Aorta (tissue), 5 donors: ENCODE measurements around the gene SMIM33. TPM values are rescaled to one million over a fixed set of nuclear protein-coding genes. Genes with fewer than 3 reads are reported as not detected.
"Not testable (repeated sequence)": the region's sequence is repeated elsewhere in the genome, so short reads cannot be mapped to it uniquely, and the experiment has no call there.

Experiments
- ATAC-seq: fragments of 200-7000 bp; cut with Tn5 transposase; one replicate; pipeline ENCODE4 v1.9.1; 2022; ENCODE audit warnings: moderate library complexity; ENCODE audit not compliant: low FRiP score
- DNase-seq, 2 donors: peaks; one replicate each; pipeline ENCODE4 v3.0.0-alpha.2; 2020
- H3K27ac ChIP-seq, 2 donors: one replicate each; pipeline ENCODE4 v1.5.1; 2013; ENCODE audit warnings: low read length in 2 of 2, mild to moderate bottlenecking in 2 of 2, moderate library complexity in 2 of 2, control low read depth in 1 of 2, inconsistent platforms in 1 of 2, low read depth in 1 of 2
- H3K27me3 ChIP-seq, 2 donors: one replicate each; pipeline ENCODE4 v1.6.1; 2013; ENCODE audit warnings: control low read depth in 1 of 2, low read length in 1 of 2, mild to moderate bottlenecking in 1 of 2, moderate library complexity in 1 of 2; ENCODE audit not compliant: insufficient read depth in 2 of 2, control insufficient read depth in 1 of 2
- H3K36me3 ChIP-seq, 2 donors: one replicate each; pipeline ENCODE4 v1.6.1; 2013; ENCODE audit warnings: control low read depth in 1 of 2, low read length in 1 of 2, mild to moderate bottlenecking in 1 of 2; ENCODE audit not compliant: insufficient read depth in 2 of 2, control insufficient read depth in 1 of 2
- H3K4me1 ChIP-seq, 2 donors: one replicate each; pipeline ENCODE4 v1.6.1; 2013; ENCODE audit warnings: low read length in 2 of 2, control low read depth in 1 of 2, mild to moderate bottlenecking in 1 of 2, moderate library complexity in 1 of 2; ENCODE audit not compliant: insufficient read depth in 2 of 2, control insufficient read depth in 1 of 2
- H3K4me3 ChIP-seq, 2 donors: one replicate each; pipeline ENCODE4 v1.5.1; 2013; ENCODE audit warnings: low read length in 2 of 2, control low read depth in 1 of 2, mild to moderate bottlenecking in 1 of 2
- H3K9me3 ChIP-seq: one replicate; pipeline ENCODE4 v1.6.1; 2013; ENCODE audit warnings: mild to moderate bottlenecking, low read length; ENCODE audit not compliant: control insufficient read depth
- WGBS, 2 donors: extraction: QIAGEN DNeasy Blood & Tissue Kit; methylation state at CpG; one replicate each; pipeline ENCODE4 v1.1.7; 2013; 5-methylcytosine and 5-hydroxymethylcytosine counted together
- intact Hi-C, 2 donors: fragments of 100-400 bp; cut with DNase I; formaldehyde crosslinking; loops; one replicate each; pipeline versions ENCODE4 v1.14.2 to v1.15.0; 2022
- polyA plus RNA-seq, 2 donors: library from polyadenylated mRNA; stranded (reverse); fragments of 200-250 nt; gene quantifications; one replicate each; pipeline ENCODE4 v1.2.3, GENCODE V29; 2013
- total RNA-seq, 2 donors: library from RNA; stranded (reverse); fragmentation: NEBNext Ultra II Directional; extraction: Animal tissue kit (Norgen Biotek cat#: 25700); gene quantifications; one replicate each; pipeline ENCODE4 v1.2.1, GENCODE V29; 2021
- donor health status: healthy with polysubstance abuse.
- donor health status: Bipolar disorder and iron deficiency.
- donor health status: DM: no; HTN: no; CAD: no.
- donor health status: DM: no; HTN: no; CAD: no.
- donor health status: DM: yes; HTN: yes; CAD: no.

The SMIM33 gene
- total and polyA plus RNA-seq, 4 donors = not detected

DNA sequence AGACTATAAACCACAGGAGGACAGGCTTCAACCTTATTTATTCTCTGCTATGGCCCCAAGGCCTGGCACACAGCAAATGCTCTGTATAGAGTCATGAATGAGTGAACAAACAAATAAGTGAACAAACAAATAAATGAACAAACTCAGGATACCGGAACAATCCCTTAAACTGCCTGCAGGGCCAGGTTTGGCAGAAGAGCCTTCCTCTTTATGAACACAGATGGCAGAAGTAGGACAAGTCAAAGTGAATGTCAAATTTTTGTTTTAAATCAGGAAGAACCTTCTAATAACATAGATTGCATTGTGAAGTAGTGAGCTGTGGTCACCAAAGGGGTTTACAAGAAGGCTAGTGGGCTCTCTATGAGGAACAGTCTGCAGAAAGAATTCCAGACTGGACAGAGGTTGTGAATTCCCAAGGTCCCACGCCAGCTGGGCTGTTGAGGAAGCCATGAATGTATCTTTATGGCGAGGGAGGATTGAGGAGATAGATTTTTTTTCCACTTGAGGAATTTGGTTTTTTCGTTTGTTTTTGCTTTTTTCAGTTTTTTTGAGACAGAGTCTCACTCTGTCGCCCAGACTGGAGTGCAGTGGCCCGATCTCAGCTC, 42.1 kb downstream of the SMIM33 start:
- ATAC-seq (no peak), DNase-seq (no peak)
- intact Hi-C loops = loop anchor here (1.0 to 2.0 kb wide), 3 partner anchors 32 to 91 kb away; no protein-coding TSS in a partner anchor
- no peaks in the 10 kb centered on the region for H3K4me1 ChIP-seq
- H3K4me3 ChIP-seq = no peak overlapping the region
- no peak overlapping the region for H3K27ac ChIP-seq
- H3K36me3 ChIP-seq = no peaks in the 10 kb centered on the region
- no peaks in the 10 kb centered on the region for H3K9me3 ChIP-seq
- 86 to 91% methylated on average over 6 of the region's 6 CpGs for WGBS, 2 donors
- H3K27me3 ChIP-seq = no peaks in the 10 kb centered on the region

DNA sequence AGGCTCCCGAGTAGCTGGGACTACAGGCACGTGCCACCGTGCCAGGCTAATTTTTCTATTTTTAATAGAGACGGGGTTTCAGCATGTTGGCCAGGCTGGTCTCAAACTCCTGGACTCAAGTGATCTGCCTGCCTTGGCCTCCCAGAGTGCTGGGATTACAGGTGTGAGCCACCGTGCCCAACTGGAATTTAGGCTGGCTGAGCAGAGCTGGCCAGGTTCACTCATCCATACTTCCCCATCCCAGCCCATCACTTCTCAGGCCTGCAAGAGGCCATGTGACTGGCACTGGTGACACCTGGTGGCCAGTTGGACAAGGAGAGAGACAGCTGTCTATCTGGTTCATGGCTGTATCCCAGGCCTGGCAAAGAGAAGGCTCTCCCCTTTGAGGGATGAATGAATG, 42.6 kb downstream of the SMIM33 start:
- ATAC-seq (peak; percentile 90), DNase-seq (peak; percentile 91 to 93)
- not testable (repeated sequence) for H3K27me3 ChIP-seq, H3K36me3 ChIP-seq, H3K27ac ChIP-seq, H3K4me3 ChIP-seq, H3K4me1 ChIP-seq, H3K9me3 ChIP-seq
- WGBS, 2 donors = 45 to 53% methylated on average over 5 of the region's 5 CpGs
- intact Hi-C loops = loop anchor here (1.0 to 2.0 kb wide), 3 partner anchors 33 to 91 kb away; no protein-coding TSS in a partner anchor

DNA sequence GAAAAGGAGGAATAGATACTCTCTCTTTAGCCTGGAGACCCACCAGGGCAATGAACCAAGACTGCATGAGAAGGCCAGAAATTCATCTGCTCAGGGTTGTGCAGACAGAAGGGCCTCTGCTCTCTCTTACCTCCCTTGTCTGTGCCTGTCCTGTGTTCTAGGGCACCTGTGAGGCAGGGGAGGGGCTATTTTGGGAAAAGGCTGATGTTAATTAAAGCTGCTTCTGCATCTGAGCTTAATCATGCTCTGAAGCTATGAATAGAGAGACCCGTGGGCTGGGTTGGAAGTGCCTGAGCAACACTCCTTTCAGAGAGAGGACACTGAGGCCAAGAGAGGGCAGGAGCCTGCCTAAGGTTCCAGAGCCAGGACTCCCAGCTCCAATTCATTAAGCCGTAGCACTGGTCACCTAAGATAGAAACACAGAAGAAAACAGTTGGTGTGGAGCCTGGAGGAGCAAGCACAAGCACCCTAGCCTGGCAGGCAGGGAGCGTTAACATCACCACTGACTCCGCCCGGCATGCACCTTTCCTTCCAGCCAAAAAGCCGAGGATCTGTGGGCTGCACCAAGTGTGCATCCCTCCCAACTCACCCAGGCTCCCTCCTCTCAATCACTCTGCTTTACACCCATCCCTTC, 43.2 kb downstream of the SMIM33 start:
- no peak for DNase-seq
- Histone ChIP-seq H3K4me3 (no peak overlapping the region), H3K27me3 (no peaks in the 10 kb centered on the region), H3K27ac (no peak overlapping the region), H3K36me3 (no peaks in the 10 kb centered on the region), H3K4me1 (no peaks in the 10 kb centered on the region), H3K9me3 (no peaks in the 10 kb centered on the region)
- intact Hi-C loops = loop anchor here (1.0 to 2.0 kb wide), 3 partner anchors 33 to 92 kb away; no protein-coding TSS in a partner anchor
- WGBS, 2 donors = 78 to 85% methylated on average over 6 of the region's 6 CpGs
- no peak for ATAC-seq

DNA sequence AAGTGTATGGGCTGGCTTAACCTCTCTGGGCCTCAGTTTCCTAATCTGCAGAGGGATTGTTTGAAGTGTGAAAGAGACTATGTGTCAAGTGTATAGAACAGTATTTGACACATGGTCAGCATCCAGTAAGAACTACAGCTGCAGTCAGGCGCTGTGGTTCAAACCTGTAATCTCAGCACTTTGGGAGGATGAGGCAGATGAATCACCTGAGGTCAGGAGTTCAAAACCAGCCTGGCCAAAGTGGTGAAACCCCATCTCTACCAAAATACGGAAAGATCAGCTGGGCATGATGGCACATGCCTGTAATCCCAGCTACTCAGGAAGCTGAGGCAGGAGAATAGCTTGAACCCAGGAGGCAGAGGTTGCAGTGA, 43.7 kb downstream of the SMIM33 start:
- Histone ChIP-seq H3K36me3 (no peaks in the 10 kb centered on the region), H3K4me3 (no peak overlapping the region), H3K4me1 (no peaks in the 10 kb centered on the region), H3K27me3 (no peaks in the 10 kb centered on the region), H3K9me3 (no peaks in the 10 kb centered on the region), H3K27ac (no peak overlapping the region)
- WGBS, 2 donors = 93 to 94% methylated on average over 2 of the region's 2 CpGs
- intact Hi-C loops = no loop called here
- DNase-seq = no peak
- no peak for ATAC-seq

DNA sequence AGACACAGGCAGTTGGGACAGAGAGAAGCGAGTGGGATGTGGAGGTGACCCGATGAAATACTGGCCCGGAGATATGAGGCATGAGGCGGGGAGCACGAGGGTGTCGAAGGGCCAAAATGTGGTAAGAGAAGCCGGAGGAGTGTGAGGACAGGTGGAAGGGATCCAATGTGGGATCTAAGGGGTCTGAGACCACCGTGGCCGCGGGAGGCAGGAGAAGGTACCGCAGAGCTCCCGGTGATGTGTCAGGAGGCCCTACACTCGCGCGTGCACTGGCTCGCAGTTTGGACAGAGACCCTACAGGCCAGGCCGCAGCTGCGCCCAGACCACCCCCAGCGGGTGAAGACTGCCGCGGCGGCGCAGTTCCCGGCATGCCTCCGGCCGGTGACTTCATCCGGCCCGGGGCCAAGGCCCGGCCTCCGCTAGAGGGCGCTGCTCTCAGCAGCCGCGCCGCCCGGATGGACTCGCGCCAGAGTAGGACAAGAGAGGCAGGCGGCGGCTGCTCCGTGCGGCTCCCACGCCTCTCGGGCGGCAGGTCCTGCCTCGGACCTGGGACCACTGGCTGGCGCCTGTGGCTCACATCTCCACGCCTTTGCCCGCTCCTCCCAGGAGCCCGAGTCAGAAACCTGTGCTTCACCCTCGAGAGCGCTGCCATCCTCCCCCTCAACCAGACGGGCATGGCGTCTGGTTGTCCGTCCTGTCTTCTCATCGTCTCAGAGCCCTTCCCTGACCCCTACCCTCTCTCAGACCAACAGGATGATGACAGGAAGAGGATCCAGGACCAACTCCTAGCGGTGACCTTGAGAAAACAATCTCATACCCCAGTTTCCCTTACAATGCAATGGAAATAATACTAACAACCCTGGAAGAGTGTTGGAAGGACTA, 47.1 kb downstream of the SMIM33 start:
- H3K27ac ChIP-seq = peak overlapping the region in 1 of 2 donors; percentile 41
- intact Hi-C loops = no loop called here
- 4% methylated on average over 52 to 56 of the region's 56 CpGs for WGBS, 2 donors
- H3K27me3 ChIP-seq = no peaks in the 10 kb centered on the region
- peak overlapping the region; percentile 21 to 37 for H3K4me3 ChIP-seq
- no peaks in the 10 kb centered on the region for H3K9me3 ChIP-seq
- DNase-seq = peak; percentile 93 to 97
- H3K4me1 ChIP-seq = no peaks in the 10 kb centered on the region
- H3K36me3 ChIP-seq = no peaks in the 10 kb centered on the region
- ATAC-seq = peak; percentile 98

Other genes with a start within 250 kb of the SMIM33 start
- gene MATR3, start 177.3 kb upstream of the SMIM33 start, total RNA-seq = 100 to 1,000 TPM; 183 to 194 TPM
- gene MATR3, start 177.3 kb upstream of the SMIM33 start, polyA plus RNA-seq = 100 to 1,000 TPM; 104 to 163 TPM
- gene PAIP2, start 129.2 kb upstream of the SMIM33 start, total RNA-seq = 10 to 100 TPM; 77.6 to 82.1 TPM
- 100 to 1,000 TPM; 102 to 154 TPM for gene PAIP2, start 129.2 kb upstream of the SMIM33 start, polyA plus RNA-seq
- not detected for gene SLC23A1, start 87.7 kb upstream of the SMIM33 start, total RNA-seq
- 1 to 10 TPM in 1 of 2 donors, not detected in 1; 3.1 TPM for gene SLC23A1, start 87.7 kb upstream of the SMIM33 start, polyA plus RNA-seq
- 1 to 10 TPM; 1.3 to 3.9 TPM for gene MZB1, start 81.1 kb upstream of the SMIM33 start, total RNA-seq
- 1 to 10 TPM in 1 of 2 donors, under 1 TPM in 1; 0.64 to 1.8 TPM for gene MZB1, start 81.1 kb upstream of the SMIM33 start, polyA plus RNA-seq
- gene PROB1, start 75.9 kb upstream of the SMIM33 start, total RNA-seq = 1 to 10 TPM; 2.0 to 3.0 TPM
- under 1 TPM; 0.13 to 0.31 TPM for gene PROB1, start 75.9 kb upstream of the SMIM33 start, polyA plus RNA-seq
- gene SPATA24, start 66.9 kb upstream of the SMIM33 start, total RNA-seq = 1 to 10 TPM; 2.2 to 3.1 TPM
- gene SPATA24, start 66.9 kb upstream of the SMIM33 start, polyA plus RNA-seq = 1 to 10 TPM; 6.3 to 7.7 TPM
- 10 to 100 TPM; 18.5 to 26.4 TPM for gene DNAJC18, start 31.5 kb upstream of the SMIM33 start, total RNA-seq
- gene DNAJC18, start 31.5 kb upstream of the SMIM33 start, polyA plus RNA-seq = 1 to 10 TPM; 4.3 to 9.7 TPM
- gene ECSCR, start 8.3 kb upstream of the SMIM33 start, total RNA-seq = 10 to 100 TPM; 33.2 to 51.3 TPM
- gene ECSCR, start 8.3 kb upstream of the SMIM33 start, polyA plus RNA-seq = 10 to 100 TPM in 1 of 2 donors, 1 to 10 TPM in 1; 6.1 to 11.6 TPM
- gene STING1, start 11.8 kb downstream of the SMIM33 start, total RNA-seq = 100 to 1,000 TPM; 111 to 151 TPM
- gene STING1, start 11.8 kb downstream of the SMIM33 start, polyA plus RNA-seq = 100 to 1,000 TPM in 1 of 2 donors, 10 to 100 TPM in 1; 23.9 to 180 TPM
- gene UBE2D2, start 90.3 kb downstream of the SMIM33 start, total RNA-seq = 100 to 1,000 TPM in 1 of 2 donors, 10 to 100 TPM in 1; 96.8 to 116 TPM
- gene UBE2D2, start 90.3 kb downstream of the SMIM33 start, polyA plus RNA-seq = 100 to 1,000 TPM in 1 of 2 donors, 10 to 100 TPM in 1; 97.9 to 102 TPM
- 10 to 100 TPM; 40.0 to 75.8 TPM for gene CXXC5, start 177.3 kb downstream of the SMIM33 start, total RNA-seq
- 10 to 100 TPM; 21.2 to 31.5 TPM for gene CXXC5, start 177.3 kb downstream of the SMIM33 start, polyA plus RNA-seq